Ishikawa (cell line): ENCODE results near the gene GCN1.

ENCODE experiments used
- MAX ChIP-seq: IDR thresholded peaks from 2 replicates; pipeline ENCODE4 v1.6.1; 2012
- TEAD4 ChIP-seq: IDR thresholded peaks from 2 replicates; pipeline ENCODE4 v1.6.1; 2012

- TF ChIP-seq TEAD4 (no peak), MAX (no peak)
Observed at GRCh38 chr12:120098756-120099470, 95.6 kb downstream of the GCN1 start.
